NCI-H1436 treated with DMSO at 0.1 percent for 48 hours (cell line): ENCODE measurements around the gene TRPM2.
"Not testable (repeated sequence)": the region's sequence is repeated elsewhere in the genome, so short reads cannot be mapped to it uniquely, and the experiment has no call there.

ENCODE experiments used
- DNase-seq: peaks from one replicate; lab custom pipeline; 2025; lab: John Stamatoyannopoulos, UW

Gene TRPM2

DNA sequence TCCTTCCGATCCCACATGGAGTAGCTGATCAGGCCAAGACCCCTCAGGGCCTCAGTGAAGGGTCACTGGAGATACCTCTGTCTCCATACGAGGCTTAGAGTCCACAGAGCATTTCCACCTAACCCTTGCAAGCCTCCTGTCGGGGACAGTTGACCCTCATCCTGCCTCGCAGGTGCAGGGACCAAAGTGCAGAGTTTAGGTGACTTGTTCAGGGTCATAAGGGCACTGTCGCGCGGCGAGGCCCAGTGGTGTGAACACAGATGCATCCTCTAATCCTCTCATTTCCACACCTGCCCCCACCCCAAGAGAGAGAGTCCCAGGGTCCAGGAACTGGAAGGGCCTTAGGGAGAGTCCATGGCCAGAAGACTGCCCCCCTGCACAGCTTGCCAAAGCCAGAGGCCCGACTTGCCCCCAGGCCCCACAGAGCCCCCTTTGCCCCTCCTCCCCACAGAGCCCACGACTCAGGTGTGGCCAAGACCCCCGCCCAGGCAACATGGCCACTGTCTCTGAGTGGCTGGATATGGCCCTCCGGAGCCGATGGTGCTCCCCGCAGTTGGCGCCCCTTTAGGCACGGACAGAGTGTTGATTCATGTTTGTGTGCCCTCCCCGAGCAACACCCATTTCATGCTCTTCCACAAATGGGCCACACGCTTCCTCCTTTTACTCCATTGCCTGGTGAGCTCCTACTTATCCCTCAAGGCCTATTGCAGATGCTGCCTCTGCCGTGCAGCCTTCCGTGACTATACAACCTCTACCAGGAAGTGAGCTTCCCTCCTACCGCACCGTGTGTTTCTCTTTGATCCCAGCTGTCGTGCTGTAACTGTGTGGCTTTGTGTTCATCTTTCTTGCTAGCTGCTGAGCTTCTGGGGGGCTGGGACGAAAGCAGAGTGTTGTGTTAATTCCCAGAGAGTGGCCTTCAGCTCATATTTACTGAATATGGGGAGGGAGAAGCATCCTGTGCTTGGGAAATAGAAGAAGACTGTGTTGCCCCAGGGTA, 1.7 kb downstream of the TRPM2 start:
- DNase-seq = no peak

DNA sequence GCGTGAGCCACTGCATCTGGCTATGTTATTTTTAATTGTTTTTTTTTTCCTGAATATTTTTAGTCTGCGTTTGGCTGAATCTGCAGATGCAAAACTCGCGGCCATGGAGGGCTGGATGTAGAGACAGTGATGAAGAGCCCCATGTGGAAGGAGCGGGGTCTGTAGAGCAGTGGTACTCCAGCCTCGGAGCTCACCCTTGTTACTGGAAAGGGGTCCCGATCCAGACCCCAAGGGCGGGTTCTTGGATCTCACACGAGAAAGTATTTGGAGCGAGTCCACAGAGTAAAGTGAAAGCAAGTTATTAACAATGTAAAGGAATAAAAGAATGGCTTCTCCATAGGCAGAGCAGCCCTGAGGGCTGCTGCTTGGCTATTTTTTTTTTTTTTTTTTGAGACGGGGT, 2.7 kb downstream of the TRPM2 start:
- DNase-seq = no peak

DNA sequence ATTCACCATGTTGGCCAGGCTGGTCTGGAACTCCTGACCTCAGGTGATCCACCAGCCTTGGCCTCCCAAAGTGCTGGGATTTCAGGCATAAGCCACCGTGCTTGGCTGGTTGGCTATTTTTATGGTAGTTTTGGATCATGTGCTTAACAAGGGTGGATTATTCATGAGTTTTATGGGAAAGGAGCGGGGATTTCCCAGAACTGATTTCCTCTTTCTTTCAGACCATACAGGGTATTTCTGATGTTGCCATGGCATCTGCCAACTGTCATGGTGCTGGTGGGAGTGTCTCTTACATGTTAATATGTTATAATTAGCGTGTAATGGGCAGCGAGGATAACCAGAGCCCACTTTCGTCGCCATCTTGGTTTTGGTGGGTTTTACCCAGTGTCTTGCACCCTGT, 3.2 kb downstream of the TRPM2 start:
- no peak for DNase-seq

DNA sequence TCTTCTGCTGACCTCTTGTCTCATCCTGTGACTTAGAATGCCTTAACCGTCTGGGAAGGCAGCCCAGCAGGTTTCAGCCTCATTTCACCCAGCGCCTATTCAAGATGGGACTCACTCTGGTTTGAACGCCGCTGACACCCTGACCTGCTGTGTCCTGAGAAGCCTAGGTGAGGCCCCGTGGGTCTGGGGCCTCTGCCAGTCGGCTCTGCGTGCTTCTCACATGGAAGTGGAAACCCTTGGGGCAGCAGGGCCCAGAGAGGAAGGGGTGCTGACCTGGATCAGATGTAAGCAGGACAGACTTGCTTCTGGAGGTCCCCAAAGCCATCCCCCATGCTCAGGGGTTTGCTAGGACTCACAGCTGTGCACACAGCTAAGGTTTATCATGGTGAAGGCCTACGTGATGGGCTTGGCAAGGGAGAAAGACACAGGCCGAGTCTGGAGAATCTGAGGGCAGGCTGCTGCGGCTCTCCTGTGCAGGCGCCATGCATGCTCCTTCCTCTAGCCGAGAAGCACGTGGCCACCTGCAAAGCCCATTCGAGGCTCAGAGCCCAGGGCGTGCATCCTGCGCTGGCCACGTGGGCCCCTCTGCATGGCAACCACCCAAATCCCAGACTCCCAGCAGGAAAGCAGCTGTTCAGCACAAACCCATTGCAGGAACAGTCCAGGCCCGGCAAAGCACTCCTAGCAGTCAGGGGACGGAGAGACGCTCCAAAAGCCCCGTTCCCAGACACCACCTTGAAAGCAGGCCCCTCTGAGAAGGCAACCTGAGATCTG, 3.8 kb downstream of the TRPM2 start:
- DNase-seq = no peak

DNA sequence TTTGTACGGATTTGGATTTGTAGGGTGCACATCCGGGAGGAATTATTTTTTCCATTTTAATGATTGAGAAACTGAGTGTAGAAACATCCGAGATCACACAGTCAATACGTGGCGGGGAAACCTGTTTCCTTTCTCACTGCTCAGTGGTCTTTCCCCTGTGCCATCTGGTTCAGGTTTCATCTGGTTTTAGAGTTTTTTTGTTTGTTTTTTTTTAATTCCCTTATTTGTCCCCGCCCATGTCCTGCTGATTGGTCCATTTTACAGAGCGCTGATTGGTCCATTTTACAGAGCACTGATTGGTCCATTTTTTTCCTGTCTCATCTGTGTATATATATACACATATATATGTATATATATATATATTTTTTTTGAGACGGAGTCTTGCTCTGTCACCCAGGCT, 6.0 kb downstream of the TRPM2 start:
- DNase-seq = no peak

DNA sequence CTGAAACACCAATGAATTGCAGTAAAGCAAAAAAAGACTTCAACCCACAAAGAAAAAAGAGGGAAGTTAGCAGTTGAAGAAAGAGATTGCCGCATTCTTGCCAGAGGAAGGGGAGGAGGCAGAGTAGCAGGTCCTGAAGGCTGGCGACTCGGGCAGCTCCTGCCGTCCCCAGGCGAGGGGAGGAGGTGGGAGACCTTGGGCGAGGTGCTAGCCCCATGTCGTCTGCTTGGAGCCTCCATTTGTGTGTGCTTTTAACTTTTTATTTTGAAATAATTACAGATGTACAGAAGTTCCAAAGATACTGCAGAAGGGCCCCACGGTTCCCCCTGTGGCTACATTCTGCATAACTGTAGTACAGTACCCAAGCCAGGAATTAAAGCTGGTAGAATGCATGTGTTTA, 6.7 kb downstream of the TRPM2 start:
- DNase-seq = no peak

DNA sequence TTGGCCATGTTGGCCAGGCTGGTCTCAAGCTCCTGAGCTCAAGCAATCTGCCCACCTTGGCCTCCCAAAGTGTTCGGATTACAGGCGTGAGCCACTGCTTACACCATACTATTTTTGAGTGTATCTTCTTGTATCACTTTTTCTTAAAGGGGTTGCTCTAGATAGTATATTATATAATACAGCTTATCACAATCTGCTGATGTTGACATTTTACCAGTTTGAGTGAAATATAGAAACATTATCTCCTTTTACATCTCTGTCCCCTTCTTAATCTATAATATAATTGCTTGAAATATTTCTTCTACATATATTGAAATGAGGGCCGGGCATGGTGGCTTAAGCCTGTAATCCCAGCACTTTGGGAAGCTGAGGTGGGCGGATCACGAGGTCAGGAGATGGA, 8.5 kb downstream of the TRPM2 start:
- DNase-seq = not testable (repeated sequence)

DNA sequence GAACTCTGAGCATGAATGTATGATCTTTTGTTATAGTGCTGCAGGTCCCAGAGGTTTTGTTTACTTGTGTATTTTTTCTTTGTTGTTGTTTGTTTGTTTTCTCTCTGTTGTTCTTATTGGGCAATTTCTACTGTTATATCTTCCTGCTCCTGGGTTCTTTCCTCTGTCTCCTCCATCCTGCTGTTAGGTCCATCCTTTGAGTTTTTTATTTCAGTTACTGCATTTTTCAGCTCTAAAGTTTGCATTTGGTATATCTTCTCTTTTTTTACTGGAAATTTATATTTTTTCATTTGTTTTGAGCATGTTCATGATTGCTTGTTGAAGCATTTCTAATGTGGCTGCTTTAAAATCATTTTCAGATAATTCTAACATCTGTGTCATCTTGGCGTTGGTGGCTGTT, 9.9 kb downstream of the TRPM2 start:
- no peak for DNase-seq

DNA sequence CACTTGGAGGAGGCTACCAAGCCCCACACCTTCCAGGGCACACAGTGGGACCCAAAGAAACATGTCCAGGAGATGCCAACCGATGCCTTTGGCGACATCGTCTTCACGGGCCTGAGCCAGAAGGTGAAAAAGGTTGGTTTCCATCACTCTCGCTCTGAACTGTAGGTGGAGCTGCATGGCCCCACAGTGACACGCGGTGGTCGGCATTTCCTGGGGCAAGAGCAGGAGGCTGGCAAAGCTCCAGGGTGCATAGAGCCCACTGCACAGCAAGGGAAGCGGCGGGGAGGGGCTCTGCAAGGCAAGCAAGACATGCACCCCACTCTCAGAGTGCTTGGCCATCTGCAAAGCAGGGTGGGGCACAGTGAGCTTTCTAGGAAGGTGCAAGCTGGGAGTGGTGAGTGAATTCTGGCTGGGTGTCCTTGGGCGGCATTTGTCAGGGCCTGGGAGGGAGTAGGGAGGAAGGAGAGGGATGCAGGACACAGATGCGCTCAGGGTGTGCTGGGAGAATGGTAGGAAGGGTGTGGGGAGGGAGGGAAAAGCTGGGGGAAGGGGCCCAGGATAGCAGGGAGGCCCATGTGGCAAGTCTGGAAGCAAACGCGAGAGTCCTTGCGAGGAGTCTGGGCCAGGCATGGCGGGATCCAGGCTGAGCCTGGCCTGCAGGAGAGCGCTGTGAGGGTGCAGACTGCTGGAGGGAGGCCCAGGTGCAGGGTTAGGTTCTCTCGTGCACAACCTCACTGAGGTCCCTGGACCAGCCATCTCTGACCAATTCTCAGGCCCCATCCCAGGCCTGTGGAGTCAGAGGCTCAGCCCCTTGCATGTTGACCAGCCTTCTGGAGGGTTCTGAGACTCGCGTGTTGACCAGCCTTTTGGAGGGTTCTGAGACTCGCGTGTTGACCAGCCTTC, 11.0 kb downstream of the TRPM2 start:
- DNase-seq = no peak

DNA sequence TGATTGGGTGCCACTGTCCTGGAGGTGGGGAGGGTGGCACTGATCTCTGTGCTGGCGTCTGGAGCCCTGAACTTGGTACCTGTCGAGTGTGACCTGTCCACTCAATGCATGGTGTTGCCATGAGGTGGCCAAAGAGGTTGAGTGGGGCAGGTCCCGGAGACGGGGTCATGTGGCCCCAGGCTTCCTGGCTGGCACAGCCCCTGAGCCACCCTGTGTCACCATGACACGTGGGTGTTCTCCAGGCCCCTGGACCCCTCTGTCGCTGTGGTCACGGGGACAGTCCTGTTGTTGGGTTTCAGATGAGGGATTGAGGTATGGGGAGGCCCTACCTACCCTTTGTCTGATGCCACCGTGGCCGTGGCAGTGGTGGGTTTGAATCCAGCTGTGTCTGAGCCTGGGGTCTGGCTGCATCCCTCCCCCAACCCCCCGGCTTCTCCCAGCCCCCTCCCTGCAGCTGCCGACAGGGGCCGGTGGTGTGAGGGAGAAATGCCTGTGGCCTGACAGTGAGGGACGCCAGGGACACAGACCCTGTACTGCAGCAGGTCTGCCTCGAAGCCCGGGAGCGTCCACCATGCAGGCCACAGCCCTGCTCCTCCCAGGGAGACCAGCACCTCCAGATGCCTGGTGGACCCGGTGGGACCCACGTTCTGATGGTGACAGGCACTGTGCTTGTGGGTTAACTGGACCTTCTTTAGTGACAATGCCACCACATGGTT, 12.0 kb downstream of the TRPM2 start:
- DNase-seq = no peak

DNA sequence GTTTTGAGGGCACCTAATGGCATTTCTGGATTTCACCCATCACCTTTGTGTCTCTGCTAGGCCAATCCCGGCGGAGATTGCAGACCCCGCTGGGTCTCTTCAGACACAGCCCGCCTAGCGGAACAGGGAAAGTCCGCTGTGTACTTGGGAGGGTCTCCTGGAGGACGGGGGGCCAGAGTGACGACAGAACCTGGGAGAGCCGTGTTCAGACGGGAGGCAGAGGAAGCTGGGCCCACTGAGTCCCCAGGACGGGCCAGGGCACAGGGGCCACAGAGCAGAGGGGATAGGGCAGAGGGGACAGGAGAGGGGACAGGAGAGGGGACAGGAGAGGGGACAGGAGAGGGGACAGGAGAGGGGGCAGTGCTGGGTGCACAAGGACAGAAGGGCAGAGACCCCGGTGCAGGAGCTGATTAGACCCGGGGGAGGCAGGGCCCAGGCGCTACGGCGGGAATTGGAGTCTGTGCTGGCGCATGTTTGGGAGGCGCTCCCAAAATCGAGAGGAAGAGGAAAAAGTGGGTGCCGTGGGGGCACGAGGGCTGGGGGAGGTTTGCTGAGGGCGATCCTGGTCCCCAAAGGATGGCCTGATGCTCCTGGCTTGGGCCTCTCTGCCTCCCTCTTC, 12.7 kb downstream of the TRPM2 start:
- no peak for DNase-seq

DNA sequence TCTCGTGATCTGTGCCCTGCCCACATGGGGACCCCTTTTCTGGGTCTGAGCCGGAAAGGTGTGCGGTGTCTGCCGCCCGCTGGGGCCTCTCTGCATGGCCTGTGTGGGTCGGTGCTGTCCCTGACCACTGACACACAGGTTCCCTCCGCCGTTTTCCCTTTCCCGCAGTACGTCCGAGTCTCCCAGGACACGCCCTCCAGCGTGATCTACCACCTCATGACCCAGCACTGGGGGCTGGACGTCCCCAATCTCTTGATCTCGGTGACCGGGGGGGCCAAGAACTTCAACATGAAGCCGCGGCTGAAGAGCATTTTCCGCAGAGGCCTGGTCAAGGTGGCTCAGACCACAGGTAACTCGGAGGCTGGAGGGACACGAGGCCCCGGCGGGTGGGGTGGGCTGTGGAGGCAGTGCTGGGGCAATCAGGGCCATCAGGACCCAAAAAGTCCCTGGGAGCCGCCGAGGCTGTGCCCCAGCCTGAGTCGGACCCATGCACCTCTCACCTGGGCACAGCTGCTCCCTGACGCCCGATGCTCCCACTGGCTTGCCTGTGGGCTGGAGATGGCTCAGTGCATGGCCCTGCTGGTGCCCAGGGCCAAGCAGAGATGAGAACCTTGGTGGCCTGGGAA, 13.3 kb downstream of the TRPM2 start:
- DNase-seq = no peak

DNA sequence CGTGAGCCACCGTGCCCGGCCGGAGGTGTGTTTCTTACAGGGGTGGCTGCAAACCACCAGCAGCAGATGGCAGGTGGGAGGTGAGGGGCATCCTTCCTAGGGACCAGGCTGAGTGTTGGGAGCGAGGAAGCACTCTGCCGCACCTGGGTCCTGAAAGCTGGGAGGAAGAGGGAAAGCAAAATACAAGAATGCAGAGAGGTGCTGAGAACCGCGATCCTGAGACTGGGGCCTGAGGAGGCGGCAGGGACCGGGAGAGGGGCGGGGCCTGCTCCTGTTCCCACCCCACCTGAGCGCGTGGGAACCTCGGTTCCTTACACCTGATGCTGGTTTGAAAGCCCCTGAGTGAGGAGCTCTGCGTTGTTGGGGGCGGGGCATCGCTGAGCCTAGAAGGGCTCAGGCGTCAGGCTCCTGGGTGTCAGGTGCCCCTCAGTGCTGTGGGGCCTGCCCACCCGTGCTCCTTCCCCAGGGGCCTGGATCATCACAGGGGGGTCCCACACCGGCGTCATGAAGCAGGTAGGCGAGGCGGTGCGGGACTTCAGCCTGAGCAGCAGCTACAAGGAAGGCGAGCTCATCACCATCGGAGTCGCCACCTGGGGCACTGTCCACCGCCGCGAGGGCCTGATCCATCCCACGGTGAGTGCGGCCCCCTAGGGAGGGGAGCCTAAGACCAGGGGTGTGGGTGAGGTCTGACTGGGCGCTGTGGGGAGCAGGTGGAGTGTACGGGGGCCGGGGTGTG, 15.5 kb downstream of the TRPM2 start:
- DNase-seq = no peak

DNA sequence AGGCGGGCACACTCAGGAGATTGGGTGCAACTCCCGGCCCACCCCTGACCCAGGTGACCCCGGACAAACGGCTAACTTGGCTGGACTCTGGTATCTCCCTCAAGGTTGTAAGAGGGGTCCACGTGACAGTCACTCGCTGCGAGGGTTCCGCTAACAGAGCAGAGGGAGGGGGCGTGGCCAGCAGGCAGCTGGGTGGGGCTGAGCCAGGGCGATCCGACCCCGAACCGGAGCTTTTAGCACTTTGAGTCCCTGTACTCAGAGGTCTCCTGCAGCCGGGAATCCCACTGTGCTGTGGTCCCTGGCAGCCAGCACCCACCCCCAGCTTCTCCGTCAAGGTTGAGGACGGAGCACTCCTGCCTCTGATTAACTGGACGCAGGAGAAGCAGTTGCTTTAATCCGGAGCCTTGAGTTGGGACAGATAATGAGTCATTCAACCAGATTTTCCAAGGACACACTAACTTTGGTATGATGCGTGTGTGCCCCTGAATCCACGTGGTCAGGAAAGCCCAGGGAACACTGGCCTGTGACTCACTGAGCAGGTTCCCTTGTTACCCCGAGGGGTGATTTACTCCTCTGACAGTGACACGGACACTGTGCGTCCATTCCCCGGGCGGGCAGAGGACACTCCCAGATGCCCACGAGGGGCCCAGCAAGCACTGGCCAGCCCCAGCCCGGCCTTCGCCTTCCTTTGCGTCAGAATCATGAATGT, 16.8 kb downstream of the TRPM2 start:
- DNase-seq = no peak

DNA sequence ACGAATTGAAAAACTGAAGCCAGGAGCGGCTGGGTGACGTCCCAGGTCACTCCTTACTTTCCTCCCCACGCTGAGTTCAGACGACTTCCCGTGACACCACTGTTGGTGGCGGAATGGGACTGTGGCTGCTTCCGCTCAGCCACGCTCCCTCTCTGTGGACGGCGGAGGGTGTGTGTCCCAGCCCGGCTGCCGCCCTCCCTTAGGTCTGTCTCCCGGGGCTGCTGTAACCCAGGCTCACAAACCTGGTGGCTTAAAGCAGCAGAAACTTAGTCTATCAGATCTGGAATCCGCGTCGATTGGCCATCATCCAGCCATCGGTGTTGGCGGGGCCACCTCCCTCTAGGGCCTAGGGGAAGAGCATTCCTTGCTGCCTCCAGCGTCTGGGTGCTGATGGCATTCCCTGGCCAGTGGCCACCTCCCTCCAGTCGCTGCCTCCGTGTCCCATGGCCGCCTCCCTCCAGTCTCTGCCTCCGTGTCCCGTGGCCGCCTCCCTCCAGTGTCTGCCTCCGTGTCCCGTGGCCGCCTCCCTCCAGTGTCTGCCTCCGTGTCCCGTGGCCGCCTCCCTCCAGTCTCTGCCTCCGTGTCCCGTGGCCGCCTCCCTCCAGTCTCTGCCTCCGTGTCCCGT, 17.5 kb downstream of the TRPM2 start:
- DNase-seq = no peak

DNA sequence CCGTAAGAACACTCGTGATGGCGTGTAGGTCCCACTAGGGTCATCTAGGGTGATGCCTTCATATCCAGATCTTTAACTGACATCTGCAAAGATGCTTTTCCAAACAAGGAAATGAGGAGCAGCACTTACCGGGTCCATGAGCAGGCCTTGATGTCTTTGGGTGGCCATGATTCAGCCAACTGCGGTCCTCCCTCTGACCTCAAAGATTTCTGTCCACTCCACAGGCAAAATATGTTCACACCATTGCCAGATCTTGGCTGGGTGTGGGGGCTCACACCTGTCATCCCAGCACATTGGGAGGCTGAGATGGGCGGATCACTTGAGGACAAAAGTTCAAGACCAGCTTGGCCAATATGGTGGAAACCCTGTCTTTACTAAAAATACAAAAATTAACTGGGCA, 18.2 kb downstream of the TRPM2 start:
- no peak for DNase-seq

DNA sequence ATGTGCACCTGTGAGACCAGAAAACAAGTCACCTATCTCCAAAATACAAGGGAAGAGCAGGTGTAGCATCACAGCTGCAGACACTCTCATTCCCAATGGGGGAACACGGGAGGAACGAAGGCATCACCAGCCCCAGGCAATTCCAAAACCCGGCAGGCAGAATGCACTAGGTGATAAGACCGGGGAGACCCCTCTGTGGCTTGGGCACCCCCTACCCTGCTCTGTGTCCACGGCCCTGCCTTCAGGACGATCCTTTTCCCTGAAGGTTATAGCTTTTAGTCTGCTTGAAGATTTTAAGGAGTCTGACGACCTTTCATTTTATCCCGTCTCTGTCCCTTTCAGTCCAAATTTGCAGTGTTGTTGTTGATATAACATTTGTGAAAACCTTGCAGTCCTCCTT, 19.2 kb downstream of the TRPM2 start:
- no peak for DNase-seq

DNA sequence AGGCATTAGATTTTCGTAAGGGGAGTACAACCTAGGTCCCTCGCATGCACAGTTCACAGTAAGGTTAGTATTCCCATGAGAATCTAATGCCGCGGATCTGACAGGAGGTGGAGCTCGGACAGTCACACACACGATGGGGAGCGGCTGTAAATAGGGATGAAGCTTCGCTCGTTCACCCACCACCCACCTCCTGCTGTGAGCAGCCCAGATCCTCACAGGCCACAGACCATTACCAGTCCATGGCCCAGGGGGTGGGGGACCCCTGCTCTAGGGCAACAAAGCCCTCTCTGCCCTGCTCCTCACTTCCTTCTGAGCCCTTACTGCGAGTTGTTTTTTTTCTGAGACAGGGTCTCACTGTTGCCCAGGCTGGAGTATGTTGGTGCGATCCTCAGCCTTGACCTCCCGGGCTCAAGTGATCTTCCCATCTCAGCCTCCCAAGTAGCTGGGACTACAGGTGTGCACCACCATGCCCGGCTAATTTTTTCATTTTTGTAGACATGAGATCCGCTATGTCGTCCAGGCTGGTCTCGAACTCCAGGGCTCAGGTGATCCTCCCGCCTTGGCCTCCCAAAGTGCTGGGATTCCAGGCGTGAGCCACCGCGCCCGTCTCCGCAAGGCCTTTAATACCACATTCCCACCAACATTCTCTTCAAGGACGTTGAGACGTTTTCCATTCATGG, 21.3 kb downstream of the TRPM2 start:
- DNase-seq = no peak
